Heart left ventricle (tissue), 16 donors: ENCODE data around the gene TSPAN11. TPM values are rescaled to one million over a fixed set of nuclear protein-coding genes. Genes with fewer than 3 reads are reported as not detected.
A peak's percentile ranks its signal among the peaks of the same experiment; 100 is the strongest.

Source experiments
- ATAC-seq, 4 donors: fragments of 200-7000 bp; cut with Tn5 transposase; one replicate each; pipeline ENCODE4 v1.9.1; 2020 to 2022; ENCODE audit warnings: moderate library complexity in 4 of 4, mild to moderate bottlenecking in 3 of 4, moderate number of reproducible peaks in 1 of 4
- DNase-seq, 5 donors: peaks; one replicate each; pipeline ENCODE4 v3.0.0-alpha.2; 2020
- H3K27ac ChIP-seq, 12 donors: fragments of 200-600 bp; sonication (generic) in 4 of 12; one replicate each; pipeline versions ENCODE4 v1.5.0 to v1.8.0; 2016 to 2022; ENCODE audit warnings: mild to moderate bottlenecking in 2 of 12
- H3K27me3 ChIP-seq, 9 donors: fragments of 200-600 bp; sonication (generic) in 2 of 9; one replicate each; pipeline versions ENCODE4 v1.5.1 to v1.8.0; 2016 to 2022; ENCODE audit warnings: mild to moderate bottlenecking in 3 of 9
- H3K36me3 ChIP-seq, 9 donors: fragments of 200-600 bp; sonication (generic) in 2 of 9; one replicate each; pipeline versions ENCODE4 v1.5.0 to v1.8.0; 2018 to 2022; ENCODE audit warnings: mild to moderate bottlenecking in 2 of 9
- H3K4me1 ChIP-seq, 12 donors: fragments of 200-600 bp; sonication (generic) in 4 of 12; one replicate each; pipeline versions ENCODE4 v1.5.0 to v1.8.0; 2016 to 2022; ENCODE audit warnings: mild to moderate bottlenecking in 3 of 12
- H3K4me3 ChIP-seq, 12 donors: fragments of 200-600 bp; sonication (generic) in 4 of 12; one replicate each; pipeline versions ENCODE4 v1.5.0 to v1.8.0; 2017 to 2022; ENCODE audit warnings: mild to moderate bottlenecking in 9 of 12, moderate library complexity in 4 of 12
- H3K9me3 ChIP-seq, 12 donors: fragments of 200-600 bp; sonication (generic) in 4 of 12; one replicate each; pipeline versions ENCODE4 v1.5.0 to v1.8.0; 2016 to 2022; ENCODE audit warnings: mild to moderate bottlenecking in 1 of 12
- POLR2A ChIP-seq, 2 donors: fragments of 450-650 bp; IDR thresholded peaks; one replicate each; pipeline ENCODE4 v1.6.1; 2017; ENCODE audit warnings: antibody characterized with exemption in 2 of 2, mild to moderate bottlenecking in 2 of 2, moderate library complexity in 2 of 2
- WGBS, 4 donors: extraction: QIAGEN DNeasy Blood & Tissue Kit in 2 of 4; methylation state at CpG; one replicate each; pipeline versions ENCODE4 v1.1.5 to v1.1.7; 2013 to 2018; 5-methylcytosine and 5-hydroxymethylcytosine counted together
- intact Hi-C, 10 donors: fragments of 100-400 bp; cut with DNase I; formaldehyde crosslinking; loops; one replicate each; pipeline versions ENCODE4 v1.11.1 to v1.14.2; 2022
- polyA plus RNA-seq, 2 donors: library from polyadenylated mRNA; stranded (reverse); fragments of 200-250 nt; gene quantifications; one replicate each; pipeline ENCODE4 v1.2.3, GENCODE V29; 2013
- total RNA-seq, 9 donors: library from RNA; depleted of rRNA in 2 of 9; stranded (reverse); fragments of >200 nt in 2 of 9; fragmentation: NEBNext Ultra II Directional in 3 of 9; extraction: Animal tissue kit (Norgen Biotek cat#: 25700) in 3 of 9; gene quantifications; one replicate each; pipeline versions ENCODE4 v1.1.0 to v1.2.4, GENCODE V29; 2016 to 2023
- TF ChIP-seq, protein P1 (sequence below), 12 donors: fragments of 200-600 bp; sonication (generic) in 4 of 12; IDR thresholded peaks; one replicate each; pipeline versions ENCODE4 v1.5.0 to v1.8.0; 2018 to 2022; ENCODE audit warnings: antibody characterized with exemption in 12 of 12, mild to moderate bottlenecking in 5 of 12
- donor health status: ischemic (EF 13 %, LVEDD 7.1; RV severe dilation, severe dysfunction).
- donor health status: healthy with polysubstance abuse.
- donor health status: DM: no; HTN: yes; CAD: no.
- donor health status: DM: no; HTN: no; CAD: no.
- donor health status: ischemic (EF 25% LVEDD 6.9; RV normal size, moderate dysfunction).
- donor health status: ischemic (EF 25% LVEDD 5.7; RV mildly dilated, moderate dysfunction).
- donor health status: healthy.
- donor health status: DM: yes; HTN: yes; CAD: no.
- donor health status: ischemic (EF 35%, LVEDD 5.7; RV mildly dilated, moderate dysfunction).
- donor health status: nonischemic (EF 11% LVEDD 7.7; RV severe dilation, severe dysfunction).
- donor health status: DM: yes; HTN: yes; CAD: no.
- donor health status: PGD.
- donor health status: ischemic (EF 29% LVEDD 5.4; RV normal size, mild dysfunction).
- donor health status: nonischemic (EF 23%, LVEDD 6.1; RV moderate dilation, normal function).

TSPAN11 gene
- total and polyA plus RNA-seq, 11 donors, result 0.49 to 4.2 (median 1.9) TPM

DNA sequence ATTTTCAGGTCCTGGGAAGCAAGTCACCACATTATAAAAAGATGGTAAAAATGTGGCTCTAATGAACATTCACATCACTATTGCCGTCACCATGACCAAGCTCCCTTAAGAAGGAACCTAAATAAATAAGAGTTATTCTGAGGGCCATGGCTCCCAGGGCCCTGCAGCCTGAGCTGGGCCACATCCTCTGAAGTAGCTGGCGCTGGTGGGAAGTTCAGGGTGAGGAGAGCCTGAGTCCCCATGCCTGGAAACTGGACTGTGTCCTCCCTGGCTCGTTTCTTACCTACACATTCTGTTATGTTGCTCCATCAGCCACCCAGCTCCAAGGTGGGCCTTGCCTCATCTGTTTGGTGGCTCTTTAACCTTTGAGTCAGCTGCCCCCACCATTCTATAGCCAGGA, 42.5 kb downstream of the TSPAN11 start:
- whole genome bisulfite sequencing, 4 donors, result 86 to 98% (median 91%) methylated on average over 3 of the region's 3 CpGs
- ATAC-seq, result no peak
- intact Hi-C loops, result loop anchor here in 1 of 10 donors (5.0 kb wide), 1 partner anchor 68 kb away; no protein-coding TSS in a partner anchor
- TF ChIP-seq POLR2A (IDR thresholded peaks at IDR 0.05), result no peak
- TF ChIP-seq, protein P1, sequence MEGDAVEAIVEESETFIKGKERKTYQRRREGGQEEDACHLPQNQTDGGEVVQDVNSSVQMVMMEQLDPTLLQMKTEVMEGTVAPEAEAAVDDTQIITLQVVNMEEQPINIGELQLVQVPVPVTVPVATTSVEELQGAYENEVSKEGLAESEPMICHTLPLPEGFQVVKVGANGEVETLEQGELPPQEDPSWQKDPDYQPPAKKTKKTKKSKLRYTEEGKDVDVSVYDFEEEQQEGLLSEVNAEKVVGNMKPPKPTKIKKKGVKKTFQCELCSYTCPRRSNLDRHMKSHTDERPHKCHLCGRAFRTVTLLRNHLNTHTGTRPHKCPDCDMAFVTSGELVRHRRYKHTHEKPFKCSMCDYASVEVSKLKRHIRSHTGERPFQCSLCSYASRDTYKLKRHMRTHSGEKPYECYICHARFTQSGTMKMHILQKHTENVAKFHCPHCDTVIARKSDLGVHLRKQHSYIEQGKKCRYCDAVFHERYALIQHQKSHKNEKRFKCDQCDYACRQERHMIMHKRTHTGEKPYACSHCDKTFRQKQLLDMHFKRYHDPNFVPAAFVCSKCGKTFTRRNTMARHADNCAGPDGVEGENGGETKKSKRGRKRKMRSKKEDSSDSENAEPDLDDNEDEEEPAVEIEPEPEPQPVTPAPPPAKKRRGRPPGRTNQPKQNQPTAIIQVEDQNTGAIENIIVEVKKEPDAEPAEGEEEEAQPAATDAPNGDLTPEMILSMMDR (IDR thresholded peaks at IDR 0.05), result no peak
- H3K27ac ChIP-seq, result peak overlapping the region in 1 of 12 donors; percentile 64
- no peaks in the 10 kb centered on the region for H3K9me3 ChIP-seq
- no peaks in the 10 kb centered on the region for H3K36me3 ChIP-seq
- peaks cover 5 to 39% (median 15%) of the 10 kb centered on the region in 12 donors for H3K4me1 ChIP-seq
- peak in 1 of 5 donors; percentile 13 for DNase-seq
- no peak overlapping the region for H3K4me3 ChIP-seq
- H3K27me3 ChIP-seq, result no peaks in the 10 kb centered on the region

DNA sequence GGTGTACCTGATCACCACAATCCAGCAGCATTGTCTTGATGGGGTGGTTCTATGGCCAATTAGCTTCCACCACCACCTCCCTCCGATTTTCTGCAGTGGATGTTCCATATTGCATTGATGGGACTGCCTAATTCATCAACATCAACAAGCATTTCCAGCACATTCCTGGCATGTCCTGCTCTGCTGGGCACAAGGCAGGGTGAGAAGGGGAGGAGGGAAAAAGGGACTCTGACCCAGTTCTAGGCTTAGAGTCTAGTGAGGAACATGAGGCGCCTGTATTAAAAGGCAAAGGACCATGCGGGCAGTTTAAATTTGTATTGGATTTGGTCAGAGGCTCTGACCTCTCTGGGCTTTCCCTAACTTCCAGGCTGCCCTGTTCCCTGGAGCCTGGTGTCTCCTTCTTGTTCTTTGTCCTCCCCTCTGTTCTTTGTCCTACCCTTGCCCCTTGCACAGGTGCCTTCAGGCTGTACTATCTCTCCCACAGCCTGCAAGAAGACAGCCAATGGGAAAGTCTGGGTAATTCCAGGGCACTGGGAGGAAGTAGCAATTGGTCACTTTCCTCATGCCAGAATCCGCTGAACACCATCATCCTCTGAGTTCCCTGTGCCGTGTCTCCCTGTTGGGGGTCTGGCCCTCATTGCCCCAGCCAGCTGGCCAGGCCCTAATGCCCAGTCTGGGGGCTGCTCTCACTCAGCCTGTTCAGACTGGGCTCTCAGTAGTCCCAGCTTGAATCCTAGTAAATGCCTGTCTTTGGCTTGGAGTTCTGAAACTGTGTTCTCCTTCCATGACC, 43.3 kb downstream of the TSPAN11 start:
- peak in 1 of 5 donors; percentile 21 for DNase-seq
- Histone ChIP-seq H3K9me3 (no peaks in the 10 kb centered on the region), H3K27ac (peak overlapping the region in 1 of 12 donors; percentile 64), H3K4me1 (peaks cover 5 to 40% (median 15%) of the 10 kb centered on the region in 12 donors), H3K4me3 (no peak overlapping the region), H3K27me3 (no peaks in the 10 kb centered on the region), H3K36me3 (no peaks in the 10 kb centered on the region)
- WGBS, 4 donors, result 74 to 81% (median 75%) methylated on average over 5 of the region's 5 CpGs
- ATAC-seq, result peak in 1 of 4 donors; percentile 32
- intact Hi-C loops, result loop anchor here in 1 of 10 donors (5.0 kb wide), 1 partner anchor 68 kb away; no protein-coding TSS in a partner anchor
- TF ChIP-seq POLR2A (IDR thresholded peaks at IDR 0.05), result no peak
- TF ChIP-seq, protein P1 (IDR thresholded peaks at IDR 0.05), result no peak

DNA sequence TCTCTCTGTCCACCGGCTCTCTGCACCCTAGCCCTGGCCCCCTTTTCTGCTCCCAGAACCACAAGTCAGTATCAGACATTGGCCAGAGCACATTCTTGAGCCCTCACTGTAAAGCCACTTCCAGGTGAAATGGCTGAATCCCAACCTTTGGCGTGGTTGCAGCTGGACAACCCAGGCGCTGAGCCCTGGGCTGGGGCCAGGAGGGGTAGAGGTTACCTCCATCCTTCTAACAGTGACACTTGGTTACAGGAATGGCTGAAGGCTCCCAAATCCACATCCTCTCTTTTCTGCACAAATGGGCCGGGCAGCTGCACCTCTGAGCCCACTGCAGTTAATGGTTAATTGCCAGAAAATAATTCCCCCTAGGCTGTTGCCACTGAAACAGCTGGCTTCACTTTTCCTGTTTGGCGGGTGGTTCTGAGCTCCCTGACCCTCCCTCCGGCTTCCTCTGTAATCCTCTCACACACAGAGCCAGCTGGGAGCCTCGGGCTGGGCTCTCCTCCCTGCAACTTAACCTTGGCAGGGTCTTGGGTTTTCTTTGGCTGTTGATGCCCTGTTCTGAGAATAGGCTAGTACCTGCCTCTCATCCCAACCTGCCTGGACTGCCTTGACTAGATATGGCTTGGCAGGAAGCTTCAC, 44.1 kb downstream of the TSPAN11 start:
- H3K27ac ChIP-seq, result peak overlapping the region in 1 of 12 donors; percentile 64
- no peaks in the 10 kb centered on the region for H3K9me3 ChIP-seq
- H3K4me3 ChIP-seq, result no peak overlapping the region
- intact Hi-C loops, result no loop called here
- H3K36me3 ChIP-seq, result no peaks in the 10 kb centered on the region
- ATAC-seq (peak in 3 of 4 donors; percentile 15 to 27 (median 25)), DNase-seq (peak in 3 of 5 donors; percentile 37 to 60 (median 56))
- WGBS, 4 donors, result 16 to 23% (median 17%) methylated on average over 7 of the region's 7 CpGs
- no peaks in the 10 kb centered on the region for H3K27me3 ChIP-seq
- TF ChIP-seq POLR2A (IDR thresholded peaks at IDR 0.05), result no peak
- TF ChIP-seq, protein P1 (IDR thresholded peaks at IDR 0.05), result no peak
- H3K4me1 ChIP-seq, result peaks cover 5 to 46% (median 15%) of the 10 kb centered on the region in 12 donors

DNA sequence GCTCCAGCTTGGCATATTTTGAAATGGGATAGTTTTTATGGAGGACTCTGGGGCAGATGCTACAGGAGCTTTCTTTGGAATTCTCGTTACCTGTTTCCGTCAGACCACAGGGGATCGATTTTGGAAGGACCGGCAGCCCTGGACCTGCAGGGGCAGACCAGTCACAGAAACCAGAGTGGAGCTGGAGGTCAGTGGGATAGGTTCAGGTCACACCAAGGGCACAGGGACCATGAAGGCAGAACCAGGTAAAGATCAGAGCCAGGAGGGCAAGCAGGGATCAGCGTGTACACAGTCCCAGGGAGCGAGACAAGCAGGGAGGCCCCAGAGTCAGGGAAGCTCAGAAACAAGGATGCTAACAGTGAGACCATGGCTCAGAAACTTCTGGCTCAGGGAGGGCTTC, 45.5 kb downstream of the TSPAN11 start:
- Histone ChIP-seq H3K27me3 (no peaks in the 10 kb centered on the region), H3K4me1 (peaks cover 5 to 51% (median 15%) of the 10 kb centered on the region in 12 donors), H3K36me3 (no peaks in the 10 kb centered on the region), H3K4me3 (no peak overlapping the region), H3K27ac (no peak overlapping the region), H3K9me3 (no peaks in the 10 kb centered on the region)
- TF ChIP-seq POLR2A (IDR thresholded peaks at IDR 0.05), result no peak
- TF ChIP-seq, protein P1 (IDR thresholded peaks at IDR 0.05), result no peak
- 87 to 91% (median 88%) methylated on average over 6 of the region's 6 CpGs for whole genome bisulfite sequencing, 4 donors
- intact Hi-C loops, result no loop called here
- no peak for ATAC-seq
- DNase-seq, result peak in 1 of 5 donors; percentile 11
